GM12878 (cell line): ENCODE measurements around the gene TUBA3E. TPM values are rescaled to one million over a fixed set of nuclear protein-coding genes. Genes with fewer than 3 reads are reported as not detected.
"Not testable (repeated sequence)": the region's sequence is repeated elsewhere in the genome, so short reads cannot be mapped to it uniquely, and the experiment has no call there.

Experiments used
- ATAC-seq: fragments of 200-7000 bp; cut with Tn5 transposase; 3 replicates; pipeline ENCODE4 v1.9.1; 2020; ENCODE audit warnings: mild to moderate bottlenecking, moderate library complexity
- BruUV-seq: library from RNA; stranded (reverse); fragments of 400-500 nt; replicated peaks from 2 replicates; lab custom pipeline; 2021; lab: Mats Ljungman, UMichigan
- CTCF ChIA-PET: fragments of 300-600 bp; sonication (Branson Sonifier 250); formaldehyde crosslinking; extraction: SDS; loops from one replicate; lab custom pipeline; 2021; ENCODE audit warnings: inconsistent platforms; lab: Yijun Ruan, JAX
- POLR2A ChIA-PET: fragments of 350-600 bp; formaldehyde crosslinking; extraction: SDS; loops from one replicate; lab custom pipeline; 2021; ENCODE audit warnings: inconsistent platforms; lab: Charles Lee
- RAD21 ChIA-PET: fragments of 300-600 bp; sonication (Branson Sonifier 250); formaldehyde crosslinking; loops from one replicate; lab custom pipeline; 2023; ENCODE audit warnings: antibody characterized with exemption; ENCODE audit not compliant: unreplicated experiment; lab: Charles Lee
- SMC1A ChIA-PET: fragments of 300-600 bp; sonication (Branson Sonifier 250); formaldehyde crosslinking; loops from one replicate; lab custom pipeline; 2023; ENCODE audit not compliant: unreplicated experiment, uncharacterized antibody; lab: Charles Lee
- DNase-seq: peaks from one replicate; pipeline ENCODE4 v3.0.0-alpha.2; 2011; ENCODE audit warnings: low read depth, low spot score
- FAIRE-seq: peaks from 3 replicates; lab custom pipeline; 2011; peaks lifted over from hg19 to GRCh38; lab: Jason Lieb, UNC
- H2AFZ ChIP-seq: 2 replicates; pipeline ENCODE4 v1.6.0; 2011; ENCODE audit warnings: low read depth, low read length, control low read depth; ENCODE audit not compliant: control insufficient read depth
- H3K27ac ChIP-seq: 2 replicates; pipeline ENCODE4 v1.5.1; 2011; ENCODE audit warnings: control low read depth; ENCODE audit not compliant: control insufficient read depth, insufficient read depth
- H3K27me3 ChIP-seq, 2 experiments: replicated peaks in 1 of 2; 2 replicates each; pipeline versions ENCODE4 v1.6.0 to v1.6.1; 2011; ENCODE audit warnings: low read length in 1 of 2; ENCODE audit not compliant: control insufficient read depth in 2 of 2, insufficient read depth in 2 of 2
- H3K36me3 ChIP-seq, 2 experiments: 2 replicates each; pipeline ENCODE4 v1.5.1; 2011; ENCODE audit warnings: low read length in 1 of 2; ENCODE audit not compliant: control insufficient read depth in 2 of 2, insufficient read depth in 2 of 2
- H3K4me1 ChIP-seq: 2 replicates; pipeline ENCODE4 v1.6.1; 2011; ENCODE audit warnings: mild to moderate bottlenecking, low read length, moderate library complexity, mixed read lengths; ENCODE audit not compliant: control insufficient read depth, insufficient read depth
- H3K4me2 ChIP-seq: 2 replicates; pipeline ENCODE4 v1.6.0; 2011; ENCODE audit warnings: control low read depth; ENCODE audit not compliant: control insufficient read depth, insufficient read depth
- H3K4me3 ChIP-seq: fragments of 200-600 bp; sonication (generic); 2 replicates; pipeline ENCODE4 v1.5.1; 2016
- H3K79me2 ChIP-seq: 2 replicates; pipeline ENCODE4 v1.6.0; 2011; ENCODE audit warnings: low read length; ENCODE audit not compliant: control insufficient read depth, insufficient read depth
- H3K9ac ChIP-seq: 2 replicates; pipeline ENCODE4 v1.8.0; 2011; ENCODE audit warnings: low read length, control low read depth, mixed read lengths; ENCODE audit not compliant: control insufficient read depth, insufficient read depth
- H3K9me3 ChIP-seq: replicated peaks from 3 replicates; pipeline ENCODE4 v1.5.1; 2011; ENCODE audit warnings: mild to moderate bottlenecking, low read length; ENCODE audit not compliant: control insufficient read depth, insufficient read depth
- H4K20me1 ChIP-seq: 2 replicates; pipeline ENCODE4 v1.6.0; 2011; ENCODE audit not compliant: control insufficient read depth, insufficient read depth
- EP300 ChIP-seq, 2 experiments: fragments of 150-350 bp in 1 of 2; IDR thresholded peaks; 2 replicates each; pipeline ENCODE4 v1.6.1; 2011 to 2012; ENCODE audit warnings: low read depth in 2 of 2, low read length in 2 of 2, borderline replicate concordance in 1 of 2, improper control_type of control experiment in 1 of 2, inconsistent platforms in 1 of 2; ENCODE audit not compliant: control insufficient read depth in 1 of 2
- HDAC2 ChIP-seq: fragments of 200-600 bp; sonication (generic); IDR thresholded peaks from 2 replicates; pipeline ENCODE4 v1.6.1; 2017
- HSF1 ChIP-seq: fragments of 150-350 bp; IDR thresholded peaks from 2 replicates; pipeline ENCODE4 v1.6.1; 2014; ENCODE audit warnings: mild to moderate bottlenecking, low read depth, low read length
- IKZF1 ChIP-seq: fragments of 450-650 bp; conservative IDR thresholded peaks from 2 replicates; pipeline ENCODE4 v1.6.1; 2017; ENCODE audit warnings: antibody characterized with exemption, mild to moderate bottlenecking
- JUNB ChIP-seq: IDR thresholded peaks from 2 replicates; pipeline ENCODE4 v1.6.1; 2016; ENCODE audit warnings: antibody characterized with exemption, mild to moderate bottlenecking
- MTA2 ChIP-seq: fragments of 450-650 bp; IDR thresholded peaks from 2 replicates; pipeline ENCODE4 v1.6.1; 2016; ENCODE audit warnings: low read depth, mild to moderate bottlenecking, moderate library complexity
- MTA3 ChIP-seq: IDR thresholded peaks from 2 replicates; pipeline ENCODE4 v1.6.1; 2012; ENCODE audit warnings: low read length, inconsistent platforms, borderline replicate concordance
- PAX5 ChIP-seq: IDR thresholded peaks from 2 replicates; pipeline ENCODE4 v1.6.1; 2011; ENCODE audit warnings: low read depth, low read length, borderline replicate concordance
- POLR2AphosphoS5 ChIP-seq: IDR thresholded peaks from 2 replicates; pipeline ENCODE4 v1.6.1; 2011; ENCODE audit warnings: mild to moderate bottlenecking, low read length, inconsistent platforms
- RELB ChIP-seq: fragments of 450-650 bp; IDR thresholded peaks from 2 replicates; pipeline ENCODE4 v1.6.1; 2017; ENCODE audit warnings: low read depth, mild to moderate bottlenecking, moderate library complexity
- WGBS: methylation state at CpG from one replicate; pipeline ENCODE4 v1.1.6; 2016; ENCODE audit warnings: low lambda C conversion rate; ENCODE audit not compliant: insufficient replicate concordance, insufficient coverage; ENCODE audit errors: missing lambda C conversion rate; 5-methylcytosine and 5-hydroxymethylcytosine counted together
- in situ Hi-C: fragments of 300-500 bp; cut with MboI; formaldehyde crosslinking; loops from 9 replicates; pipeline ENCODE4 v1.14.3; 2018; ENCODE audit warnings: mixed read lengths
- intact Hi-C: fragments of 100-400 bp; cut with micrococcal nuclease; formaldehyde crosslinking; loops from one replicate; pipeline ENCODE4 v1.14.2; 2022; ENCODE audit not compliant: unreplicated experiment
- polyA plus RNA-seq, 11 experiments: library from polyadenylated mRNA; depleted of rRNA in 4 of 11; unstranded in 6 of 11; stranded (reverse) in 5 of 11; fragments of >200 nt; fragmentation: Nextera tagmentation in 4 of 11; fragmentation: Illumina TruSeq in 1 of 11; extraction: Ambion mirVana in 4 of 11; extraction: Trizol in 1 of 11; gene quantifications; 1 replicate in 1 of 11; 2 replicates in 10 of 11; pipeline versions ENCODE4 v1.2.1 to v1.2.3, GENCODE V29; 2011 to 2016; ENCODE audit warnings: inconsistent platforms in 2 of 11, missing spikeins in 2 of 11, low read depth in 1 of 11
- total RNA-seq, 4 experiments: library from RNA; depleted of rRNA in 3 of 4; stranded (reverse); fragments of >200 nt in 3 of 4; fragmentation: Illumina TruSeq in 1 of 4; extraction: Trizol in 1 of 4; gene quantifications; 2 replicates each; pipeline versions ENCODE4 v1.2.1 to v1.2.3, GENCODE V29; 2013 to 2021

TUBA3E gene
- total and polyA plus RNA-seq, 10 of the 15 experiments (the other 5 are each of a cell fraction or from before 2014, with no cell fraction given), result not detected

DNA sequence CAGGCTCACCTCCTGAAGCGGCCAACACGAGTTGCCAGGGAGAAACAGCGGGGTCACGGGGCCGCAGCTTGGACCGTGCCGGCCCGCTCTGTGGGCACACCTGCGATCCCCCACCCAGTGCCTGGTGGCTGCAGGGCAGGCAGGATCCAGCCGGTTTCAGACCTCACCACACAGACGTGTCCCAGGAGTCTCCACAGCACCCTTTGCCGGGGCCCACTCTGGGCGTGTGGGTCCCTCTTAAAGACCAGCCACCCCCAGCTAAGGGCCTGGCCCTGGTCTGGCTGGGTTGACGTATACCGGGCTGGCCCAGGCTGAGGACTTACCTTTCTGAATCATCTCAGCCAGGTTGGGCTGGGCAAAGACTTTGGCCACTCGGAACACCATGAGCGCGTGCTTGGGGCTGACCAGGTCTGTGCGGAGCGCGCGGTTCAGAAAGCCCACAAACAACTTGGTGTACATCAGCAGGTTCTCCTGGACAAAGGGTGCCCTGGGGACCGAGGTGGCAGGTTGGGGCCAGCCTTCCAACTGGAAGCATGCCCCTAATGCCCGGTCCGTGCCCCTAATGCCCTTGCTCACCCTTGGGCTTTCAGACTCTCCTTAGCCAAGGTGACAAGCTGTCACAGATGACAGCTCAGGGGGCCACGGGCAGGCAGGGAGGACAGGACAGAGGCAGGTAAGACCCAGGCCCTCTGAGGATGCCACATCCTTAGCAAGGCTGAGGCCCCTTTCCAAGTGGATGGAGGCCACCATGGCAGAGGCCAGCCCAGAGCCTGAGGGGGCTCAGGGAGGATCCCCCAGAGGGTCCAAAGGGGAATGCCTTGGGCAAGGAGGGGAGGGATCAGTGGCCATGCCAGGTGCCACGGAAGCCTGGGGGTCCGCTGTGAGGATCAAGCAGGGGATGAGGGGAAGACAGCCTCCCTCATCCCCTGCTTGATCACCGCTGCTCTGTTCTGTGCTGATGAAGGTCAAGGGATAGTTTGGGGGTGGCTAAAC is 43.2 kb downstream of the TUBA3E start:
- POLR2A ChIA-PET, result no interaction called here
- DNase-seq, result no peak
- no peaks in the 10 kb centered on the region for H4K20me1 ChIP-seq
- H3K27ac ChIP-seq, result no peak overlapping the region
- peaks cover 18% of the 10 kb centered on the region for H3K4me1 ChIP-seq
- H3K9ac ChIP-seq, result no peak overlapping the region
- no peaks in the 10 kb centered on the region for H3K79me2 ChIP-seq
- no TSS peak for BruUV-seq
- intact Hi-C loops, result no loop called here
- 95% methylated on average over 29 of the region's 29 CpGs for WGBS
- no peak for FAIRE-seq
- ATAC-seq, result no peak
- H3K27me3 ChIP-seq, result no peaks in the 10 kb centered on the region
- no peak overlapping the region for H2AFZ ChIP-seq
- TF ChIP-seq EP300 (IDR thresholded peaks at IDR 0.05; ENCODE audit: borderline replicate concordance in 1 of 2, control insufficient read depth in 1 of 2, low read depth in 2 of 2, low read length in 2 of 2) (no peak), HSF1 (no peak), JUNB (no peak), MTA3 (no peak), POLR2AphosphoS5 (no peak), HDAC2 (no peak), MTA2 (no peak), IKZF1 (no peak), PAX5 (no peak), RELB (no peak)
- TF ChIP-seq, all 136 proteins: peak for 0
- Histone ChIP-seq H3K4me3 (no peak overlapping the region), H3K4me2 (no peak overlapping the region), H3K9me3 (no peaks in the 10 kb centered on the region), H3K36me3 (peaks cover 0 to 23% of the 10 kb centered on the region in 2 experiments; a peak in 2 of 4 replicates)
- in situ Hi-C loops, result loop anchor here (5.0 to 10.0 kb wide), 2 partner anchors 182 to 1520 kb away; no protein-coding TSS in a partner anchor
- CTCF ChIA-PET, result interaction anchor here (1.1 to 1.4 kb wide), 3 partner anchors 177 to 186 kb away, joined by 4 to 17 read pairs (median 10); no protein-coding TSS in a partner anchor
- SMC1A ChIA-PET, result interaction anchor here (1.0 kb wide), 1 partner anchor 178 kb away, joined by 4 read pairs; no protein-coding TSS in a partner anchor
- RAD21 ChIA-PET, result interaction anchor here (1.4 kb wide), 1 partner anchor 178 kb away, joined by 12 read pairs; no protein-coding TSS in a partner anchor

GRCh38 chr2:130154423-130154770 is 43.8 kb downstream of the TUBA3E start:
- ATAC-seq, H3K79me2 ChIP-seq, H3K9ac ChIP-seq, intact Hi-C loops, DNase-seq, H2AFZ ChIP-seq, FAIRE-seq, H3K9me3 ChIP-seq, RAD21 ChIA-PET, SMC1A ChIA-PET, H3K27ac ChIP-seq, POLR2A ChIA-PET, H3K4me2 ChIP-seq, H3K27me3 ChIP-seq, H4K20me1 ChIP-seq, BruUV-seq, H3K4me3 ChIP-seq: not testable (repeated sequence)
- Histone ChIP-seq H3K4me1 (peaks cover 18% of the 10 kb centered on the region), H3K36me3 (peaks cover 0 to 21% of the 10 kb centered on the region in 2 experiments; a peak in 2 of 4 replicates)
- 91% methylated on average over 8 of the region's 8 CpGs for WGBS
- in situ Hi-C loops, result loop anchor here (10.0 kb wide), 1 partner anchor 1520 kb away; no protein-coding TSS in a partner anchor
- CTCF ChIA-PET, result interaction anchor here (0.6 kb wide), 1 partner anchor 1487 kb away, joined by 3 read pairs; no protein-coding TSS in a partner anchor
